IPS-18a (cell line): ENCODE data around the gene TRIP12.
A peak's percentile ranks its signal among the peaks of the same experiment; 100 is the strongest.
"Not testable (repeated sequence)": the region's sequence is repeated elsewhere in the genome, so short reads cannot be mapped to it uniquely, and the experiment has no call there.

ENCODE experiments used
- H3K27ac ChIP-seq: one replicate; pipeline ENCODE4 v1.5.1; 2013; ENCODE audit warnings: low read length
- H3K27me3 ChIP-seq: one replicate; pipeline ENCODE4 v1.6.1; 2013; ENCODE audit warnings: mild to moderate bottlenecking, low read length; ENCODE audit not compliant: control insufficient read depth, insufficient read depth
- H3K36me3 ChIP-seq: one replicate; pipeline ENCODE4 v1.6.1; 2013; ENCODE audit warnings: low read depth, low read length; ENCODE audit not compliant: control insufficient read depth
- H3K4me1 ChIP-seq: one replicate; pipeline ENCODE4 v1.6.1; 2013; ENCODE audit warnings: low read depth, low read length; ENCODE audit not compliant: control insufficient read depth
- H3K4me3 ChIP-seq: one replicate; pipeline ENCODE4 v1.5.1; 2013; ENCODE audit warnings: low read length
- H3K9ac ChIP-seq: one replicate; pipeline ENCODE4 v1.6.1; 2013; ENCODE audit warnings: mild to moderate bottlenecking, low read length, moderate library complexity
- H3K9me3 ChIP-seq: one replicate; pipeline ENCODE4 v1.6.1; 2013; ENCODE audit warnings: low read depth, low read length; ENCODE audit not compliant: control insufficient read depth

TRIP12 gene

GRCh38 chr2:229780856-229781773 lies 140.7 kb downstream of the TRIP12 start:
- Histone ChIP-seq H3K27ac (peak overlapping the region; percentile 46), H3K4me1 (peaks cover 28% of the 10 kb centered on the region), H3K27me3 (no peaks in the 10 kb centered on the region), H3K9me3 (no peaks in the 10 kb centered on the region), H3K9ac (no peak overlapping the region), H3K36me3 (peaks cover 35% of the 10 kb centered on the region), H3K4me3 (no peak overlapping the region)

DNA sequence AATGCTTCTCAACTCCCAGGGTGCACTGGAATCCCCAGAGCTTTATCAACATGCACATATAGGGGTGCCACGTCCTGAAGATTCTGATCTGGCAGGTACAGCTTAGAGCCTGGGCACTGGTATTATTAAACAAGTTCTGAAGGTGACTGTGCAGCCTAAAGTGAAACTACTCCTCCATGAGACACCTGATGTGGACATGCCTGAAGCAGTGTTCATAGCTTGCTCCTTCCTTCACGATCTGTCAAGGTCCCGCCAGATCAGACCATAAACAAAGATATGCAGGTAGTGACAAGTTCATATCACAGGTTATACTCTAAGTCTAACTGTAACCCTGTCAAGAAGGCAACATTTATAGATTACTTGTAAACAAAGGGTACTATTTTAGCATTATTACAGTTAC lies 142.2 kb downstream of the TRIP12 start:
- Histone ChIP-seq H3K4me3 (no peak overlapping the region), H3K9ac (no peak overlapping the region), H3K36me3 (peaks cover 21% of the 10 kb centered on the region), H3K9me3 (no peaks in the 10 kb centered on the region), H3K27ac (no peak overlapping the region), H3K27me3 (no peaks in the 10 kb centered on the region), H3K4me1 (peaks cover 43% of the 10 kb centered on the region)

GRCh38 chr2:229777716-229778115 lies 144.1 kb downstream of the TRIP12 start:
- Histone ChIP-seq H3K4me3 (no peak overlapping the region), H3K36me3 (peaks cover 28% of the 10 kb centered on the region), H3K27me3 (no peaks in the 10 kb centered on the region), H3K9me3 (no peaks in the 10 kb centered on the region), H3K27ac (no peak overlapping the region), H3K9ac (no peak overlapping the region), H3K4me1 (peaks cover 56% of the 10 kb centered on the region)

DNA sequence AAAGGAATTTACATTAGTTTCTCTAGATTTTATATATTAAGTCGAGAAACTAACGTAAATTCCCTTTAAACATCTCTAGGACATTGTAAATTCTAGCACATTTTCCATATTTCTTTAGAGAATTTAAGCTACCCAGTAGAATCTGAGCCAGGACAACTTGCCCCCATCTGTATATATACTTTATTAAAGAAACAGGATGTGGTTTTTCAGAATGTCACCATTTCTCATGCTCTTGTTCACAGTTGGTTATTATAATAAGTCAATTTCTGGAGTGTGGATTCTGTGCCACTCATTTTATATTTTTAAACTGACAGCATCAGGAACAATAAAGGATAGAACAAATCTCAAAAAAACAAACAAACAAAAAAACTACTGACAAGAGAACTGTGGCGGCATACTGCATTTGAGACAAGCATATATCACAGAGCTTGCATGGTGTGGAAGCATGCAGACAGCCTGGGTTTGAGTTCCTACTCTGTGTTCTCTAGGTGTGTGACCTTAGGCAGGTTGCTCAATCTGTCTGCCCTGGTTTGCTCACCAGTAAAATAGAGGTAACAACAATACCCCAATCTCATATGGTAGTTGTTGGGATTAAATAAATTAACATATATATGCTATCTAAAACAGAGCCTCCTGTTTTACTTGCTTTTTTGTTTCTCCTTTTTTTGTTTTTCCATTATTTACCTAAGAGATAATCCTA lies 146.0 kb downstream of the TRIP12 start:
- H3K36me3 ChIP-seq, result peaks cover 43% of the 10 kb centered on the region
- peak overlapping the region; percentile 79 for H3K27ac ChIP-seq
- H3K27me3 ChIP-seq, result no peaks in the 10 kb centered on the region
- H3K4me3 ChIP-seq, result no peak overlapping the region
- H3K9me3 ChIP-seq, result no peaks in the 10 kb centered on the region
- H3K9ac ChIP-seq, result no peak overlapping the region
- H3K4me1 ChIP-seq, result peaks cover 45% of the 10 kb centered on the region

GRCh38 chr2:229774237-229774636 lies 147.6 kb downstream of the TRIP12 start:
- no peaks in the 10 kb centered on the region for H3K27me3 ChIP-seq
- H3K9ac ChIP-seq, result peak overlapping the region; percentile 14
- H3K27ac ChIP-seq, result peak overlapping the region; percentile 79
- H3K9me3 ChIP-seq, result no peaks in the 10 kb centered on the region
- H3K36me3 ChIP-seq, result peaks cover 43% of the 10 kb centered on the region
- peak overlapping the region; percentile 32 for H3K4me3 ChIP-seq
- peaks cover 40% of the 10 kb centered on the region for H3K4me1 ChIP-seq

DNA sequence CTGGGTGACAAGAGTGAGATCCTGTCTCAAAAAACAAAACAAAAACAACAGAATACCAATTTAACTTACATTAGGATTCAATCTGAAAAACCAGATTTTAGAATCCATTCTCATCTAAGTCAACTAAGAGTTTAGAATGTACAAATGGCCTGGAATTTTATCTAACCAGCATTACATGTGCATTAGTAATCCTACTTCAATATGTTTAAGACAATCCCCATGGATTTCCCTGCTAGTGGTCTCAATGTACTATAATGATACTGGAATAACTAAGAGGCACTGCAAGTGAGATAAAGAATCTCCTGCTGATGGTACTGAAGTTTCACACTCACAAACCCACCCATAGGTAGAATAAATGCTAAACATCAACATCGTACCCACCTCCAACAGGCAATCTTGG lies 153.6 kb downstream of the TRIP12 start:
- Histone ChIP-seq H3K27ac (no peak overlapping the region), H3K9ac (no peak overlapping the region), H3K9me3 (no peaks in the 10 kb centered on the region), H3K27me3 (no peaks in the 10 kb centered on the region), H3K36me3 (peaks cover 53% of the 10 kb centered on the region), H3K4me1 (peaks cover 10% of the 10 kb centered on the region), H3K4me3 (no peak overlapping the region)

DNA sequence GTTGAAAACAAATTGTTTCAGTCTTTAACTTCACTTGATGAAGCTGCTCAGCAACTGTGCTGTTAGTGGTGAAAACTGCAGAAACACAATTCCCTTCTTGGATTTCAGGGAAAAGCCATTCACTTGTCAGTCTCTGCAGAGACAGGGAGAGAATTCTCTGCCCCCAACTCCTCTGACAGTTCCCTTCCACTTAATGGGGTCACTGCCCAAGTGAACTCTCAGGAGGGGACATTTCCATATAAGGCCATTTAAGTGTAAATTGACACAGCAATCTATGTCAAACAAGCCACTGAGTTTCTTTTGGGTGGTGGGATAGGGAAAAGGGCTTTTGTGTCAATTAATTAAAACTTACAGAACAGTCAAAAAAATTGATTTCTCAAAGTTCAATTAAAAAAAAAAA lies 156.1 kb downstream of the TRIP12 start:
- H3K9me3 ChIP-seq, result no peaks in the 10 kb centered on the region
- no peak overlapping the region for H3K4me3 ChIP-seq
- no peak overlapping the region for H3K9ac ChIP-seq
- peaks cover 10% of the 10 kb centered on the region for H3K4me1 ChIP-seq
- H3K36me3 ChIP-seq, result peaks cover 36% of the 10 kb centered on the region
- no peak overlapping the region for H3K27ac ChIP-seq
- H3K27me3 ChIP-seq, result no peaks in the 10 kb centered on the region

DNA sequence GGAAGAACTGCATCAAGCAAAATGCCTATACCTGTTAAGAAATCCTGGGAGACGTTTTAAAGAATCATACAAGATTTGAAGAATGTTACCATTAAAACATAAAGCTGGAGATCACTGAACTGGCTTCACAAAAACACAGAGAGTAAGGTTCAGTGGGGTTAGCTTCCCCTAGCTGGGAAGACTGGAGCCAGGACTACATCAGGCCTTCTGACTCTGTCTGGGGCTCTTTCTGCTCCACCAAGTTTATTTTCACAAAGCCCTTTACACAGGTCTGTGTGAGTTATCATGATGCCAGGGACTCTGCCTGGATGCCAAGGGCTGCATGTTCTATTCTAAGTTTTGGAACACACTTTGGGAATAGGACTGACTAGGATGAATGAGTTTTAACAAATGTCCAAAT lies 160.1 kb downstream of the TRIP12 start:
- no peak overlapping the region for H3K27ac ChIP-seq
- no peak overlapping the region for H3K9ac ChIP-seq
- H3K27me3 ChIP-seq, result no peaks in the 10 kb centered on the region
- H3K4me1 ChIP-seq, result peaks cover 10% of the 10 kb centered on the region
- no peak overlapping the region for H3K4me3 ChIP-seq
- peaks cover 17% of the 10 kb centered on the region for H3K36me3 ChIP-seq
- no peaks in the 10 kb centered on the region for H3K9me3 ChIP-seq

GRCh38 chr2:229757462-229757861 lies 164.3 kb downstream of the TRIP12 start:
- H3K27ac ChIP-seq, H3K27me3 ChIP-seq, H3K4me1 ChIP-seq, H3K9me3 ChIP-seq, H3K4me3 ChIP-seq, H3K9ac ChIP-seq, H3K36me3 ChIP-seq: not testable (repeated sequence)

- H3K9me3 ChIP-seq, result no peaks in the 10 kb centered on the region
- H3K27me3 ChIP-seq, result no peaks in the 10 kb centered on the region
- H3K27ac ChIP-seq, result no peak overlapping the region
- no peak overlapping the region for H3K4me3 ChIP-seq
- H3K4me1 ChIP-seq, result no peaks in the 10 kb centered on the region
- H3K9ac ChIP-seq, result no peak overlapping the region
- no peaks in the 10 kb centered on the region for H3K36me3 ChIP-seq
These were observed 168.7 kb downstream of the TRIP12 start for GRCh38 chr2:229752970-229753729.

GRCh38 chr2:229749779-229750178 lies 172.0 kb downstream of the TRIP12 start:
- Histone ChIP-seq H3K27me3 (no peaks in the 10 kb centered on the region), H3K4me1 (no peaks in the 10 kb centered on the region), H3K27ac (no peak overlapping the region), H3K9me3 (no peaks in the 10 kb centered on the region), H3K4me3 (no peak overlapping the region), H3K36me3 (no peaks in the 10 kb centered on the region), H3K9ac (no peak overlapping the region)
